ENCODE data around the gene TNFRSF13B.
"Not testable (repeated sequence)": the region's sequence is repeated elsewhere in the genome, so short reads cannot be mapped to it uniquely, and the experiment has no call there.

TNFRSF13B gene

GRCh38 chr17:16981928-16982327 lies 10.0 kb upstream of the TNFRSF13B start:
- Histone ChIP-seq H2AK5ac (ENCODE audit: low read length, severe bottlenecking) (no peak overlapping the region), H3K79me1 (replicated peaks; ENCODE audit: low read length, poor library complexity, severe bottlenecking) (no peaks in the 10 kb centered on the region)
- 87% methylated on average over 5 of the region's 5 CpGs for WGBS

GRCh38 chr17:16980813-16981731 lies 9.2 kb upstream of the TNFRSF13B start:
- H2BK5ac ChIP-seq (ENCODE audit: low read depth, low read length, poor library complexity, severe bottlenecking) = no peak overlapping the region
- peaks cover 11% of the 10 kb centered on the region for H3K4me1 ChIP-seq (ENCODE audit: control insufficient read depth, insufficient read depth, low read depth, low read length)
- H3K14ac ChIP-seq (ENCODE audit: low read length in 2 of 2) = peak overlapping the region in 1 of 2 experiments; percentile 57
- no peak overlapping the region for H2BK120ac ChIP-seq (ENCODE audit: low read depth, low read length)
- no peak overlapping the region for H3K18ac ChIP-seq (ENCODE audit: low read depth in 1 of 2, low read length in 2 of 2)
- H3K79me1 ChIP-seq (replicated peaks; ENCODE audit: low read length, poor library complexity, severe bottlenecking) = no peaks in the 10 kb centered on the region
- no peak overlapping the region for H3K4me3 ChIP-seq (ENCODE audit: insufficient read depth in 1 of 2, low read depth in 1 of 2, low read length in 2 of 2)
- H4K8ac ChIP-seq (ENCODE audit: low read length) = no peak overlapping the region
- no peak overlapping the region for H3K27ac ChIP-seq (ENCODE audit: low read length, poor library complexity, severe bottlenecking)
- H2AK5ac ChIP-seq (ENCODE audit: low read length, severe bottlenecking) = peak overlapping the region; percentile 61
- H2AFZ ChIP-seq (ENCODE audit: low read depth, low read length) = peak overlapping the region; percentile 58
- H2BK12ac ChIP-seq (ENCODE audit: low read length in 2 of 2) = no peak overlapping the region
- H3K36me3 ChIP-seq (ENCODE audit: control insufficient read depth in 1 of 2, insufficient read depth in 2 of 2, low read depth in 1 of 2, low read length in 2 of 2) = no peaks in the 10 kb centered on the region
- H3K4me2 ChIP-seq (ENCODE audit: low read length, poor library complexity, severe bottlenecking) = no peak overlapping the region
- peaks cover 0 to 4% of the 10 kb centered on the region in 2 experiments for H3K27me3 ChIP-seq (ENCODE audit: control insufficient read depth in 1 of 2, insufficient read depth in 1 of 2, low read length in 2 of 2)
- no peak overlapping the region for H4K91ac ChIP-seq (ENCODE audit: low read length)
- H2BK15ac ChIP-seq (ENCODE audit: low read depth, poor library complexity, severe bottlenecking) = peak overlapping the region; percentile 12
- WGBS = 74% methylated on average over 26 of the region's 26 CpGs
- H3K4ac ChIP-seq (ENCODE audit: low read depth in 1 of 2, low read length in 2 of 2) = no peak overlapping the region
- H3K9ac ChIP-seq (ENCODE audit: low read length) = no peak overlapping the region
- no peaks in the 10 kb centered on the region for H3K9me3 ChIP-seq (ENCODE audit: control insufficient read depth, low read length)
- no peak for DNase-seq
- no peak overlapping the region for H3K23ac ChIP-seq (ENCODE audit: low read length in 2 of 2)

More at GRCh38 chr17:16981928-16982327, 10.0 kb upstream of the TNFRSF13B start:
- Histone ChIP-seq H4K91ac (ENCODE audit: low read length) (no peak overlapping the region), H3K27ac (ENCODE audit: low read length, poor library complexity, severe bottlenecking) (no peak overlapping the region), H3K4me3 (ENCODE audit: insufficient read depth in 1 of 2, low read depth in 1 of 2, low read length in 2 of 2) (no peak overlapping the region), H3K4me1 (ENCODE audit: control insufficient read depth, insufficient read depth, low read depth, low read length) (peaks cover 14% of the 10 kb centered on the region), H2BK12ac (ENCODE audit: low read length in 2 of 2) (no peak overlapping the region), H3K14ac (ENCODE audit: low read length in 2 of 2) (no peak overlapping the region), H3K27me3 (ENCODE audit: control insufficient read depth in 1 of 2, insufficient read depth in 1 of 2, low read length in 2 of 2) (peaks cover 0 to 4% of the 10 kb centered on the region in 2 experiments), H3K9me3 (ENCODE audit: control insufficient read depth, low read length) (no peaks in the 10 kb centered on the region), H2AFZ (ENCODE audit: low read depth, low read length) (no peak overlapping the region), H3K4me2 (ENCODE audit: low read length, poor library complexity, severe bottlenecking) (no peak overlapping the region), H2BK15ac (ENCODE audit: low read depth, poor library complexity, severe bottlenecking) (no peak overlapping the region), H3K4ac (ENCODE audit: low read depth in 1 of 2, low read length in 2 of 2) (no peak overlapping the region), H3K23ac (ENCODE audit: low read length in 2 of 2) (no peak overlapping the region), H2BK5ac (ENCODE audit: low read depth, low read length, poor library complexity, severe bottlenecking) (no peak overlapping the region), H4K8ac (ENCODE audit: low read length) (no peak overlapping the region), H3K18ac (ENCODE audit: low read depth in 1 of 2, low read length in 2 of 2) (no peak overlapping the region), H3K9ac (ENCODE audit: low read length) (no peak overlapping the region), H3K36me3 (ENCODE audit: control insufficient read depth in 1 of 2, insufficient read depth in 2 of 2, low read depth in 1 of 2, low read length in 2 of 2) (no peaks in the 10 kb centered on the region), H2BK120ac (ENCODE audit: low read depth, low read length) (no peak overlapping the region)
- no peak for DNase-seq

DNA sequence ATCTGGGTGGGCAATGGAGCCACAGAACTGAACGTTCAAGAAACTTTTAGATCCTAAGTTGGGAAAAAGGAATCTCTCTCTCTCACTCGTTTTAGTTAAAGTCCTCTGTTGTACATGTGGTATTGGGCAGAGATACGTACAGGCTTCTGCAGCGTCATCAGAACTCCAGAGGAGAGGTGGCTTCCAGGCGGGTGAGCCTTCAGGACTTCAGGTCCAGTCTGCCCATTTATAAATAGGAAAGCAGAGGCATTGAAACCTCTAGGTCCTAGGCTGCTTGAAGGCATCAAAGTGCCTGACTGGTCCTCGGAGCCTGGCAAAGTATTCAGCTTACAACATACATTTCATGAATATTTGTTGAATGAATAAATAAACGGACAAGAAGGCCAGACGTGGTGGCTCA lies 8.1 kb upstream of the TNFRSF13B start:
- Histone ChIP-seq H3K36me3 (ENCODE audit: control insufficient read depth in 1 of 2, insufficient read depth in 2 of 2, low read depth in 1 of 2, low read length in 2 of 2) (no peaks in the 10 kb centered on the region), H2BK5ac (ENCODE audit: low read depth, low read length, poor library complexity, severe bottlenecking) (no peak overlapping the region), H3K23ac (ENCODE audit: low read length in 2 of 2) (no peak overlapping the region), H3K4ac (ENCODE audit: low read depth in 1 of 2, low read length in 2 of 2) (no peak overlapping the region), H3K79me1 (replicated peaks; ENCODE audit: low read length, poor library complexity, severe bottlenecking) (no peaks in the 10 kb centered on the region), H2BK12ac (ENCODE audit: low read length in 2 of 2) (no peak overlapping the region), H3K4me2 (ENCODE audit: low read length, poor library complexity, severe bottlenecking) (no peak overlapping the region), H3K27me3 (ENCODE audit: control insufficient read depth in 1 of 2, insufficient read depth in 1 of 2, low read length in 2 of 2) (peaks cover 0 to 4% of the 10 kb centered on the region in 2 experiments), H2AFZ (ENCODE audit: low read depth, low read length) (no peak overlapping the region), H3K18ac (ENCODE audit: low read depth in 1 of 2, low read length in 2 of 2) (no peak overlapping the region), H3K14ac (ENCODE audit: low read length in 2 of 2) (no peak overlapping the region), H3K9me3 (ENCODE audit: control insufficient read depth, low read length) (no peaks in the 10 kb centered on the region), H4K8ac (ENCODE audit: low read length) (no peak overlapping the region), H3K27ac (ENCODE audit: low read length, poor library complexity, severe bottlenecking) (no peak overlapping the region), H3K9ac (ENCODE audit: low read length) (no peak overlapping the region), H2BK15ac (ENCODE audit: low read depth, poor library complexity, severe bottlenecking) (no peak overlapping the region), H2AK5ac (ENCODE audit: low read length, severe bottlenecking) (no peak overlapping the region), H4K91ac (ENCODE audit: low read length) (no peak overlapping the region), H3K4me1 (ENCODE audit: control insufficient read depth, insufficient read depth, low read depth, low read length) (peaks cover 11% of the 10 kb centered on the region), H2BK120ac (ENCODE audit: low read depth, low read length) (no peak overlapping the region), H3K4me3 (ENCODE audit: insufficient read depth in 1 of 2, low read depth in 1 of 2, low read length in 2 of 2) (no peak overlapping the region)
- no peak for DNase-seq
- 77% methylated on average over 7 of the region's 8 CpGs for WGBS

DNA sequence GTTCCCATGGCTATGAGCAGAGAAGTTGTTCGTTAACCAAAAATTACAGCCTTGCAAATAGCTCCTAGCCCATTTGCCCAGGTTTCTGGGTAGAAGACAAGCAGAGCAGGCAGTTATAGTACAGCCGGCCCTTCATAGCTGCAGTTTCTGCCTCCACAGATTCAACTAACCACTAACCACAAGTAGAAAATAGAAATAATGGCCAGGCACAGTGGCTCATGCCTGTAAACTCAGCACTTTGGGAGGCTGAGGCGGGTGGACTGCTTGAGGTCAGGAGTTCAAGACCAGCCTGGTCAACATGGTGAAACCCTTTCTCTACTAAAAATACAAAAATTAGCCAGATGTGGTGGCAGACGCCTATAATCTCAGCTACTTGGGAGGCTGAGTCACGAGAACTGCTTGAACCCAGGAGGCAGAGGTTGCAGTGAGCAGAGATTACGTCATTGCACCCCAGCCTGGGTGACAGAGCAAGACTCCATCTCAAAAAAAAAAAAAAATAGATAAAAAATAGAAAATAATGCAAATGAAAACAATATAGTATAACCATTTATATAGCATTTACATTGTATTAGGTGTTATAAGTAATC lies 7.4 kb upstream of the TNFRSF13B start:
- H3K4me2 ChIP-seq (ENCODE audit: low read length, poor library complexity, severe bottlenecking) = not testable (repeated sequence)

More for the DNA sequence above, 7.4 kb upstream of the TNFRSF13B start:
- not testable (repeated sequence) for H3K36me3 ChIP-seq (ENCODE audit: control insufficient read depth in 1 of 2, insufficient read depth in 2 of 2, low read depth in 1 of 2, low read length in 2 of 2); H3K18ac ChIP-seq (ENCODE audit: low read depth in 1 of 2, low read length in 2 of 2); H2BK5ac ChIP-seq (ENCODE audit: low read depth, low read length, poor library complexity, severe bottlenecking); H2AFZ ChIP-seq (ENCODE audit: low read depth, low read length); H3K79me1 ChIP-seq (replicated peaks; ENCODE audit: low read length, poor library complexity, severe bottlenecking); H2BK120ac ChIP-seq (ENCODE audit: low read depth, low read length); H3K9me3 ChIP-seq (ENCODE audit: control insufficient read depth, low read length); H3K27ac ChIP-seq (ENCODE audit: low read length, poor library complexity, severe bottlenecking); H3K4ac ChIP-seq (ENCODE audit: low read depth in 1 of 2, low read length in 2 of 2); H3K27me3 ChIP-seq (ENCODE audit: control insufficient read depth in 1 of 2, insufficient read depth in 1 of 2, low read length in 2 of 2); H4K91ac ChIP-seq (ENCODE audit: low read length); H3K9ac ChIP-seq (ENCODE audit: low read length); H3K14ac ChIP-seq (ENCODE audit: low read length in 2 of 2); H3K23ac ChIP-seq (ENCODE audit: low read length in 2 of 2); DNase-seq; H3K4me3 ChIP-seq (ENCODE audit: insufficient read depth in 1 of 2, low read depth in 1 of 2, low read length in 2 of 2); H4K8ac ChIP-seq (ENCODE audit: low read length); H2BK15ac ChIP-seq (ENCODE audit: low read depth, poor library complexity, severe bottlenecking); H2BK12ac ChIP-seq (ENCODE audit: low read length in 2 of 2); H2AK5ac ChIP-seq (ENCODE audit: low read length, severe bottlenecking)
- peaks cover 11% of the 10 kb centered on the region for H3K4me1 ChIP-seq (ENCODE audit: control insufficient read depth, insufficient read depth, low read depth, low read length)
- 76% methylated on average over 5 of the region's 6 CpGs for WGBS

All from mesenchymal stem cell (in vitro differentiated cells and primary cell).